Measurements from ENCODE around the gene S1PR3. TPM values are rescaled to one million over a fixed set of nuclear protein-coding genes. Genes with fewer than 3 reads are reported as not detected.

Gene S1PR3
- total RNA-seq, 1 donor from 2014 or later, result 18.3 TPM

- no peaks in the 10 kb centered on the region for H3K9me3 Mint-ChIP-seq (ENCODE audit: unreplicated experiment)
- TF ChIP-seq, protein P1, sequence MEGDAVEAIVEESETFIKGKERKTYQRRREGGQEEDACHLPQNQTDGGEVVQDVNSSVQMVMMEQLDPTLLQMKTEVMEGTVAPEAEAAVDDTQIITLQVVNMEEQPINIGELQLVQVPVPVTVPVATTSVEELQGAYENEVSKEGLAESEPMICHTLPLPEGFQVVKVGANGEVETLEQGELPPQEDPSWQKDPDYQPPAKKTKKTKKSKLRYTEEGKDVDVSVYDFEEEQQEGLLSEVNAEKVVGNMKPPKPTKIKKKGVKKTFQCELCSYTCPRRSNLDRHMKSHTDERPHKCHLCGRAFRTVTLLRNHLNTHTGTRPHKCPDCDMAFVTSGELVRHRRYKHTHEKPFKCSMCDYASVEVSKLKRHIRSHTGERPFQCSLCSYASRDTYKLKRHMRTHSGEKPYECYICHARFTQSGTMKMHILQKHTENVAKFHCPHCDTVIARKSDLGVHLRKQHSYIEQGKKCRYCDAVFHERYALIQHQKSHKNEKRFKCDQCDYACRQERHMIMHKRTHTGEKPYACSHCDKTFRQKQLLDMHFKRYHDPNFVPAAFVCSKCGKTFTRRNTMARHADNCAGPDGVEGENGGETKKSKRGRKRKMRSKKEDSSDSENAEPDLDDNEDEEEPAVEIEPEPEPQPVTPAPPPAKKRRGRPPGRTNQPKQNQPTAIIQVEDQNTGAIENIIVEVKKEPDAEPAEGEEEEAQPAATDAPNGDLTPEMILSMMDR (IDR thresholded peaks at IDR 0.05; ENCODE audit: unreplicated experiment), result no peak
- H3K4me3 Mint-ChIP-seq (ENCODE audit: unreplicated experiment), result no peak overlapping the region
- H3K36me3 Mint-ChIP-seq (ENCODE audit: low read depth, unreplicated experiment), result no peaks in the 10 kb centered on the region
- H3K27ac Mint-ChIP-seq (ENCODE audit: unreplicated experiment), result no peak overlapping the region
- DNase-seq (ENCODE audit: low spot score), result no peak
- H3K4me1 Mint-ChIP-seq (ENCODE audit: unreplicated experiment), result no peaks in the 10 kb centered on the region
- no peaks in the 10 kb centered on the region for H3K27me3 Mint-ChIP-seq (ENCODE audit: unreplicated experiment)
These were observed 53.6 kb downstream of the S1PR3 start for GRCh38 chr9:89044881-89045280.

DNA sequence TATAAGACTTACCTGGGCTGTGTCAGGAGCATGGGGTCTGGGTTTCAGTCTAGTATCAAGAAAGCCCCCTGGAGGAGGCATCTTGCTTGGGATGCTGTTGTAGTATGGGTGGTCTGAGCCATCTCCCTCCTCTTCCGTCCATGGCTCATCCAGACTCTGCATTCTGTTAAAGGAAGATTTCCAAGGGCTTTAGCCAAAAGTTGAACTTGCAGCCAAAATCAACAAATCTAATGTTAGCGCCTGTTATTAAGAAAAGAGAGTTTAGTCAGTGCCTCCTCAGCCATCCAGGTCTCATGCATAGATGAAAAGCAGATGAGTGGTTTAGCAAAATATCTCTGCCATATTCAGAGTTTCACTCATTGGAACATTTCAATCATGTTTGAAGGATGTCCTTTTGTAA is 55.6 kb downstream of the S1PR3 start:
- TF ChIP-seq, protein P1 (IDR thresholded peaks at IDR 0.05; ENCODE audit: unreplicated experiment), result no peak
- H3K4me1 Mint-ChIP-seq (ENCODE audit: unreplicated experiment), result no peaks in the 10 kb centered on the region
- no peaks in the 10 kb centered on the region for H3K9me3 Mint-ChIP-seq (ENCODE audit: unreplicated experiment)
- H3K27ac Mint-ChIP-seq (ENCODE audit: unreplicated experiment), result no peak overlapping the region
- no peaks in the 10 kb centered on the region for H3K27me3 Mint-ChIP-seq (ENCODE audit: unreplicated experiment)
- no peaks in the 10 kb centered on the region for H3K36me3 Mint-ChIP-seq (ENCODE audit: low read depth, unreplicated experiment)
- DNase-seq (ENCODE audit: low spot score), result no peak
- H3K4me3 Mint-ChIP-seq (ENCODE audit: unreplicated experiment), result no peak overlapping the region

- H3K4me3 Mint-ChIP-seq (ENCODE audit: unreplicated experiment), result no peak overlapping the region
- DNase-seq (ENCODE audit: low spot score), result no peak
- H3K36me3 Mint-ChIP-seq (ENCODE audit: low read depth, unreplicated experiment), result no peaks in the 10 kb centered on the region
- no peaks in the 10 kb centered on the region for H3K9me3 Mint-ChIP-seq (ENCODE audit: unreplicated experiment)
- H3K27ac Mint-ChIP-seq (ENCODE audit: unreplicated experiment), result no peak overlapping the region
- H3K4me1 Mint-ChIP-seq (ENCODE audit: unreplicated experiment), result no peaks in the 10 kb centered on the region
- H3K27me3 Mint-ChIP-seq (ENCODE audit: unreplicated experiment), result no peaks in the 10 kb centered on the region
- TF ChIP-seq, protein P1 (IDR thresholded peaks at IDR 0.05; ENCODE audit: unreplicated experiment), result no peak
These were observed 56.4 kb downstream of the S1PR3 start for GRCh38 chr9:89047667-89048066.

DNA sequence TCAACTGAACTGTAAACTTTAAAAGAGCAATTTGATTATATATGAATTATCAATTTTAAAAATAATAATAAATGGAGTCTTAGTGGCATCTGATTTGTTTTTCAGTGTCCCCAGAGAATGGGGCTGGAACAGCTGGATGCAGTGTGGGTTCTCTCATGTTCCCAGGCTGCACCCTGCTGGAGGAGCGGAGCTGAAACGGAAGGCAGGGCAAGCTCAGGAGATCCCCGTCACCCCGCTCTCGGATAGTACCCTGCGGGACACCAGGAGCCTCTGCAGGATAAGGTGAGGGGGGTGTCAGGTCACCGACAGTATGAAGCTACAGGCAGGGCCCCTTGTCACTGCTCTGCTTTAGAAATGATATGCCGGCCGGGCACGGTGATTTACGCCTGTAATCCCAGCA is 57.3 kb downstream of the S1PR3 start:
- Mint-ChIP-seq H3K9me3 (ENCODE audit: unreplicated experiment) (no peaks in the 10 kb centered on the region), H3K27ac (ENCODE audit: unreplicated experiment) (no peak overlapping the region), H3K36me3 (ENCODE audit: low read depth, unreplicated experiment) (no peaks in the 10 kb centered on the region), H3K4me1 (ENCODE audit: unreplicated experiment) (no peaks in the 10 kb centered on the region), H3K27me3 (ENCODE audit: unreplicated experiment) (no peaks in the 10 kb centered on the region), H3K4me3 (ENCODE audit: unreplicated experiment) (no peak overlapping the region)
- TF ChIP-seq, protein P1 (IDR thresholded peaks at IDR 0.05; ENCODE audit: unreplicated experiment), result no peak
- no peak for DNase-seq (ENCODE audit: low spot score)

DNA sequence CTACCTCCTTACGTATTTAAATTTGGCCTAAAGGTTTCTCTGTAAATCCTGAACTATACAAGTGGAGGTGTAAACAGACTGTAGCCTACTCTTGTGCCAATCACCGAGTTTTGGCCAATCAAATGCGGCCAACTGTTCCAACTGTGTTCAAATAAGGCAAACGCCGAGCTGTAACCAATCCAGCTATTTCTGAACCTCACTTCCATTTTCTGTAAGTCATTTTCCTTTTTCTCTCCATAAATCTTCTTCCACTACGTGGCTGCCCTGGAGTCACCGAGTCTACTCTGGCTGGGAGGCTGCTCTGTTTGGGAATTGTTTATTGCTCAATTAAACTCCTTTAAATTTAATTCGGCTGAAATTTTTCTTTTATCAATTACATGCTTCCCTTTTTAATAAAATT is 58.4 kb downstream of the S1PR3 start:
- no peaks in the 10 kb centered on the region for H3K9me3 Mint-ChIP-seq (ENCODE audit: unreplicated experiment)
- H3K36me3 Mint-ChIP-seq (ENCODE audit: low read depth, unreplicated experiment), result no peaks in the 10 kb centered on the region
- H3K27me3 Mint-ChIP-seq (ENCODE audit: unreplicated experiment), result no peaks in the 10 kb centered on the region
- TF ChIP-seq, protein P1 (IDR thresholded peaks at IDR 0.05; ENCODE audit: unreplicated experiment), result no peak
- H3K4me3 Mint-ChIP-seq (ENCODE audit: unreplicated experiment), result no peak overlapping the region
- DNase-seq (ENCODE audit: low spot score), result no peak
- H3K27ac Mint-ChIP-seq (ENCODE audit: unreplicated experiment), result no peak overlapping the region
- H3K4me1 Mint-ChIP-seq (ENCODE audit: unreplicated experiment), result no peaks in the 10 kb centered on the region

Data from endothelial cell (in vitro differentiated cells).